ENCODE measurements around the gene MANSC4.
"Not testable (repeated sequence)": the region's sequence is repeated elsewhere in the genome, so short reads cannot be mapped to it uniquely, and the experiment has no call there.

Gene MANSC4

DNA sequence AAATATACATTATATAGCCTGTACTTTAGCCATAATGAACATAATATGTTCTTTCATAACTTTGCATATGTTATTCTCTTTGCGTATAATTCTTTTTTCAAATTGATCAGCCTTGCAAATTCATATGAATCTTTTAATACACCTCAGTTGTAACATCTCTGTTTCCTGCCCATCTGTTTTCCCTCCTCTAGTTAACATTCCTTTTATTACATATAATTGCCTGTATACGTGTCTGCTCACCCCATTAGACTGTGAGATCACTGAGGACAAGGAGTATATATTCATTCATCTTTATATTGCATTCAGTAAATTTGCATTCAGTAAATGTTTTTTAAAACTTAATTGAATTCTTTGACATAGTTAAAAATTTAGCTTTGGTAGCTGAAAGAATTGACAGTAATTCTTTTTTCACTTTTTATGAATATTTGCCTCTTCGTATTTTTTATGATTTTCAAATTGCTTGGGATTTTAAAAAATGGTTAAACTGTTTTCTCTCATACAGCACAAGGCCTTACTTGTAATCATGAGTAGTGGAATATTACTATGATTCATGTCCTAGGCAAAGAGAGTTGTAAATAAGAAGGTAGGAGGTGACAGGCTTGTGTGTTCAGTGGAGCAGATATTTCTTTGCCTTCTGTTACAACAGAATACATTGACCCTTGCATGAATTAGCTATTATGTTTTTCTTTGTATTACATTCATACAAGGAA, 32.8 kb downstream of the MANSC4 start:
- DNase-seq = no peak

DNA sequence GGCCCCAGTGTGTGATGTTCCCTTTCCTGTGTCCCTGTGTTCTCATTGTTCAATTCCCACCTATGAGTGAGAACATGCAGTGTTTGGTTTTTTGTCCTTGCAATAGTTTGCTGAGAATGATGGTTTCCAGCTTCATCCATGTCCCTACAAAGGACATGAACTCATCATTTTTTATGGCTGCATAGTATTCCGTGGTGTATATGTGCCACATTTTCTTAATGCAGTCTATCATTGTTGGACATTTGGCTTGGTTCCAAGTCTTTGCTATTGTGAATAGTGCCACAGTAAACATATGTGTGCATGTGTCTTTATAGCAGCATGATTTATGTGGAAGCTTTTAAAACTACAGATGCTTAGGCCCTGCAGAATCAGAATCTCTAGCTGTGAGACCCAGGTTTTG, 34.3 kb downstream of the MANSC4 start:
- DNase-seq = not testable (repeated sequence)

DNA sequence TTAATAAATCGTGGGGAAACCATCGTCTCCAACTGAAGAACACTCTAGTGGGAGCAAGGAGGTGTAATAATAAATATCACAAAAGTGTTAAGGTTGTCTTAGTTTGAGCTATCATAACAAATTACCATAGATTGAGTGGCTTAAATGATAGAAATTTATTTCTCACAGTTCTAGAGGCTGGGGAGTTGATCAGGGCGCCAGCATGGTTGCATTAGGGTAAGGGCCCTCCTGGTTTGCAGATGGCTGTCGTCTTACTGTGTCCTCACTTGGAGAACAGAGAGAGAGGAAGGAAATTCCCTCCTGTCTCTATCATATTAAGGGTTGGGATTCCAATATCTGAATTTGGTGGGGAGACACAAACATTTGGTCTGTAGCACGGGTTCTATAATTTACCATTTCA, 36.4 kb downstream of the MANSC4 start:
- DNase-seq = no peak

DNA sequence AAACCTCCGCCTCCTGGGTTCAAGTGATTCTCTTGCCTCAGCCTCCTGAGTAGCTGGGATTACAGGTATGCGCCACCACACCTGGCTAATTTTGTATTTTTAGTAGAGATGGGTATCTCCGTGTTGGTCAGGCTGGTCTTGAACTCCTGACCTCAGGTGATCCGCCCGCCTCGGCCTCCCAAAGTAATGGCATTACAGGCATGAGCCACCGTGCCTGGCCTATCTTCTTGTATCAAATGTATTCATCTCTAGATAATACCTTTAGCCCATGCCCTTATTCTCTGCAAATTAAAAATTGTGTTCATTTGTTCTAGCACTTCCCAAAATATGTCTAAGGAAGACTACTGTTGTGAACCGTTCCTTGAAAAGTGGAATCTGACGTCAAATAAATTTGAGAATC, 45.7 kb downstream of the MANSC4 start:
- DNase-seq = not testable (repeated sequence)

DNA sequence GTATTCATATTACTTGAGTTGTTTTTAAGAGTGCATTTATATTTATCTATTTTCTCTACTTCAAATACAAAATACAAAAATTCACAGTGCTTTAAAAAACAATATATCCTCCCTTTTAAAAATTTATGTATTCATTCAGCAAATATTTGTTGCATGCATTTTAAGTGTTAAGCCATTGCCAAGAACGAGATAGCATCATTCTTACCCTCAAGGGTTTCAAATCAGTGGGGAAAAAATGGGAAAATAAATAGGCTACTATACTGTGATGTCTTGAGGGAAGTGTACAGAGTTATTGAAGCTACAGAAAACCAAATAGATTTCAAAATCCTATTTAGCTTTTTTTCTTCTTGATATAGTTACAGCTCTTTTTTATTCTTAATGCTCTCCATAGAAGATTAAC, 46.2 kb downstream of the MANSC4 start:
- no peak for DNase-seq

DNA sequence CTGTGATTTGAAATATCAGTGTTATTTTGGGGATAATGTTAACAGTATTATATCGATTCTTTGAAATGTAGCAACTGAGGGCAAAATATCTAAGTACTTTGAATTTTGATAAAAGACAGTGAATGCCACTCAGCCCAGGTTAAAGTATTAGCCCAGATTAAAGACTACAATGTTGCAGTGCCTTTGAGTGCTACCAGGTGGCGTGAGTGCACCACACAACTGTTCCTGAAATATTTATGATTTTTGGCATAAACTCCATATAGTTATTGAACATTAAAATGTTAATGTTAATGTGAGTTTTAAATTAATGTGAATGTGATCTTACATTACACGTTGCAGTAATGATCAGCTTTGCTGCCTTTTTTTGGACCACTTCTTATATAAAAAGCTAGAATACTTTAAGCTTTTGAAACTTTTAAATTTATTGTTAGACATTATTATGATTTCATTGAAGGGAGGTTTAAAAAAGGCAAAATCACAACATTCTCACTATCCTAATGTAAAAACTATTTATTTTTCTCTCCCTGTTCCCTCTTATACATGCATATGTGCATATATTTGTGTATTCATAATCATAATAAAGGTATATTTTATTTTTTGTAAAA, 46.9 kb downstream of the MANSC4 start:
- DNase-seq = peak; percentile 55

DNA sequence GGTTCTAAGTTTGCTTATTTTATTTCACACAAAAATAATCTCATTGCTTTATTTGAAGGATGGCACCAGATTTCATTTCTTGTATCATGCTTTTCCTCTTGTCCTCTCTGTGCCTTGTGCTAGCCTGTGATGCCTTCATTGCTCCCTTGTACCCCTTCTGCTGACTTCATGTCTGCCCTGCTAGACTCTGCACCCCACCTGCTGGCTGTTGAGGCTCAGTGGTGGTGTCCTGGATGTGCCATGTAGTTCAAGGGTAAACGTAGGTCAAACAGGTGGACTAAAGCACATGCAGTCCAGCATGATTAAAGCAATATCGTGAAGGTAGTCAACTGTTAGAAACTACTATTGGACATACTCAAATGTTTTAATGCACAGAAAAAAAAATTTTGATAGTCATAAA, 47.8 kb downstream of the MANSC4 start:
- DNase-seq = no peak

DNA sequence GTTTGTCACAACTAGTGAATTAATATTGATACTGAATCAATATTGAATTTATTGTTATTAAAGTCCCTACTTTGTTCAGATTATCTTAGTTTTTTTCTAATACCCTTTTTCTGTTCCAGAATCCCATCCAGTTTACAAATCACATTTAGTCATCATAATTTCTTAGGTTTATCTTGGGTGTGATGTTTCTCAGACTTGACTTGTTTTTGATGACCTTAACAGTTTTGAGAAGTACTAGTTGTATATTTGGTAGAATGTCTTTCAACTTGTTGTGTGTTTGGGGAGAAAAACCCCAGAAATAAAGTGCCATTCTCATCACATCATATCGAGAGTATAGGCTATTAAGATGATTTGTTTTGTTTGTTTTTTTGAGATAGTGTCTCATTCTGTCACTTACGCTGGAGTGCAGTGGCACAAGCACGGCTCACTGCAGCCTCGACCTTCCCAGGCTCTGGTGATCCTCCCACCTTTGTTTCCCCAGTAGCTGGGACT, 49.9 kb downstream of the MANSC4 start:
- no peak for DNase-seq

DNA sequence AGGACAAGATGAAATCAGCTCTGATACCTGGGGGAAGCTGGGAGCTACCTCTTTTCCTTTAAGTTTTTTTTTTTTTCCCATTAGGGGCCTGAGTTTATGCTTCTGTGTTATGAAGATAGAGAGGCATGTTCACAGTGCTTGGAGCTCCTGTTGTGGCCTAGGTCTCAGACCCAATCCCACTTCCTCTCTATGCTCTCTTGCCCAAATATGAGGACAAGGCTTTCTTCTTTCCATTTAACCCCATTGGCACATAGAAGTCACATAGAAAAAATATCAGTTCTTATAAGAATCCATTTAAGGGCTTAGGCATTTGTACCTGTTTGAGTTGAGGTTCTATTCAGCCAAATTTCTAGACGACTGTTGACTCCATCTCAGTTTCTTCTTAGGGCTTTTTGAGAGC, 56.8 kb downstream of the MANSC4 start:
- no peak for DNase-seq

All from eye (tissue), 1 donor.